CD4-positive, alpha-beta T cell (primary cell): ENCODE data around the gene NXPH4. TPM values are rescaled to one million over a fixed set of nuclear protein-coding genes. Genes with fewer than 3 reads are reported as not detected.

ENCODE experiments used
- ATAC-seq: fragments of 200-7000 bp; cut with Tn5 transposase; one replicate; pipeline ENCODE4 v1.10.0; 2022; ENCODE audit warnings: mild to moderate bottlenecking; ENCODE audit not compliant: poor library complexity
- CTCF ChIA-PET: fragments of 350-600 bp; sonication (Branson Sonifier 250); formaldehyde crosslinking; loops from one replicate; lab custom pipeline; 2021; ENCODE audit warnings: antibody characterized with exemption, inconsistent platforms; lab: Charles Lee
- POLR2A ChIA-PET: fragments of 350-600 bp; sonication (Branson Sonifier 250); formaldehyde crosslinking; loops from one replicate; lab custom pipeline; 2021; ENCODE audit warnings: antibody characterized with exemption, inconsistent platforms; lab: Charles Lee
- DNase-seq, 14 experiments: peaks; one replicate each; pipeline ENCODE4 v3.0.0-alpha.2; 2013 to 2020; ENCODE audit warnings: mixed read lengths in 2 of 14
- H3K27ac ChIP-seq, 2 donors: one replicate each; pipeline versions ENCODE4 v1.5.1 to v1.7.0; 2013; ENCODE audit warnings: low read length in 2 of 2, low read depth in 1 of 2, mild to moderate bottlenecking in 1 of 2
- H3K27me3 ChIP-seq, 2 experiments: 1 replicate in 1 of 2; 2 replicates in 1 of 2; pipeline versions ENCODE4 v1.6.1 to v1.7.0; 2013; ENCODE audit warnings: low read length in 2 of 2, control low read depth in 1 of 2, mild to moderate bottlenecking in 1 of 2, moderate library complexity in 1 of 2; ENCODE audit not compliant: insufficient read depth in 2 of 2, control insufficient read depth in 1 of 2
- H3K36me3 ChIP-seq: one replicate; pipeline ENCODE4 v1.6.1; 2013; ENCODE audit warnings: low read length, control low read depth; ENCODE audit not compliant: insufficient read depth
- H3K4me1 ChIP-seq: one replicate; pipeline ENCODE4 v1.6.1; 2013; ENCODE audit warnings: low read length, control low read depth; ENCODE audit not compliant: insufficient read depth
- H3K4me3 ChIP-seq: one replicate; pipeline ENCODE4 v1.5.1; 2013; ENCODE audit warnings: mild to moderate bottlenecking, low read length, moderate library complexity
- H3K9me3 ChIP-seq, 2 experiments: 1 replicate in 1 of 2; 2 replicates in 1 of 2; pipeline versions ENCODE4 v1.6.1 to v1.7.0; 2013; ENCODE audit warnings: low read length in 2 of 2, mild to moderate bottlenecking in 2 of 2, control low read depth in 1 of 2, moderate library complexity in 1 of 2; ENCODE audit not compliant: control insufficient read depth in 1 of 2, insufficient read depth in 1 of 2
- H3K27ac Mint-ChIP-seq: one replicate; pipeline ENCODE4 v1.8.0; 2020; ENCODE audit warnings: mixed read lengths
- H3K27me3 Mint-ChIP-seq: one replicate; pipeline ENCODE4 v1.8.0; 2021; ENCODE audit warnings: mixed read lengths
- H3K36me3 Mint-ChIP-seq: one replicate; pipeline ENCODE4 v1.8.0; 2021; ENCODE audit warnings: low read depth, mixed read lengths
- H3K4me1 Mint-ChIP-seq: one replicate; pipeline ENCODE4 v1.8.0; 2021; ENCODE audit warnings: low read depth, mixed read lengths
- H3K4me3 Mint-ChIP-seq: one replicate; pipeline ENCODE4 v1.8.0; 2020; ENCODE audit warnings: mild to moderate bottlenecking, mixed read lengths
- H3K9me3 Mint-ChIP-seq: one replicate; pipeline ENCODE4 v1.8.0; 2020; ENCODE audit warnings: mixed read lengths
- intact Hi-C, 2 experiments: fragments of 100-400 bp; cut with DNase I in 1 of 2; cut with micrococcal nuclease in 1 of 2; formaldehyde crosslinking; loops; one replicate each; pipeline versions ENCODE4 v1.15.1 to v1.9.0; 2023 to 2025; cut with DNase I, micrococcal nuclease
- total RNA-seq, 174 experiments: library from RNA in 2 of 174; stranded (reverse) in 2 of 174; gene quantifications; one replicate each; pipeline ENCODE4 v1.2.3 and lab custom pipeline; 2021 to 2026
- TF ChIP-seq, protein P1 (sequence below): fragments of 200-600 bp; IDR thresholded peaks from one replicate; pipeline ENCODE4 v1.8.0; 2022; ENCODE audit warnings: antibody characterized with exemption, mild to moderate bottlenecking

NXPH4 gene
- total RNA-seq, 2 experiments from 2014 or later = not detected

DNA sequence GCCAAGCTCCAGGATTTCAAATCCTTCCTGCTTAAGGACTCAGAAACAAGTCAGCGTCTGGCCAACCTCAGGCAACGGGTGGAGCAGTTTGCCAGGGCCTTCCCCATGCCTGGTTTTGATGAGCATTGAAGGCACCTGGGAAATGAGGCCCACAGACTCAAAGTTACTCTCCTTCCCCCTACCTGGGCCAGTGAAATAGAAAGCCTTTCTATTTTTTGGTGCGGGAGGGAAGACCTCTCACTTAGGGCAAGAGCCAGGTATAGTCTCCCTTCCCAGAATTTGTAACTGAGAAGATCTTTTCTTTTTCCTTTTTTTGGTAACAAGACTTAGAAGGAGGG lies 17.6 kb downstream of the NXPH4 start:
- Mint-ChIP-seq H3K27ac (peak overlapping the region; percentile 65), H3K27me3 (peaks cover 34% of the 10 kb centered on the region), H3K4me3 (no peak overlapping the region), H3K36me3 (peaks cover 48% of the 10 kb centered on the region), H3K4me1 (peaks cover 66% of the 10 kb centered on the region), H3K9me3 (no peaks in the 10 kb centered on the region)
- peaks cover 39% of the 10 kb centered on the region for H3K36me3 ChIP-seq
- peaks cover 0 to 19% of the 10 kb centered on the region in 2 experiments for H3K9me3 ChIP-seq
- TF ChIP-seq, protein P1, sequence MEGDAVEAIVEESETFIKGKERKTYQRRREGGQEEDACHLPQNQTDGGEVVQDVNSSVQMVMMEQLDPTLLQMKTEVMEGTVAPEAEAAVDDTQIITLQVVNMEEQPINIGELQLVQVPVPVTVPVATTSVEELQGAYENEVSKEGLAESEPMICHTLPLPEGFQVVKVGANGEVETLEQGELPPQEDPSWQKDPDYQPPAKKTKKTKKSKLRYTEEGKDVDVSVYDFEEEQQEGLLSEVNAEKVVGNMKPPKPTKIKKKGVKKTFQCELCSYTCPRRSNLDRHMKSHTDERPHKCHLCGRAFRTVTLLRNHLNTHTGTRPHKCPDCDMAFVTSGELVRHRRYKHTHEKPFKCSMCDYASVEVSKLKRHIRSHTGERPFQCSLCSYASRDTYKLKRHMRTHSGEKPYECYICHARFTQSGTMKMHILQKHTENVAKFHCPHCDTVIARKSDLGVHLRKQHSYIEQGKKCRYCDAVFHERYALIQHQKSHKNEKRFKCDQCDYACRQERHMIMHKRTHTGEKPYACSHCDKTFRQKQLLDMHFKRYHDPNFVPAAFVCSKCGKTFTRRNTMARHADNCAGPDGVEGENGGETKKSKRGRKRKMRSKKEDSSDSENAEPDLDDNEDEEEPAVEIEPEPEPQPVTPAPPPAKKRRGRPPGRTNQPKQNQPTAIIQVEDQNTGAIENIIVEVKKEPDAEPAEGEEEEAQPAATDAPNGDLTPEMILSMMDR = no peak
- ATAC-seq (no peak), DNase-seq (no peak)
- no peak overlapping the region for H3K4me3 ChIP-seq
- ChIA-PET POLR2A (interaction anchor here (1.8 kb wide), 1 partner anchor 8 kb away, joined by 6 read pairs; no protein-coding TSS in a partner anchor), CTCF (no interaction called here)
- intact Hi-C loops = loop anchor here in 1 of 2 experiments (5.0 kb wide), 1 partner anchor 152 kb away; no protein-coding TSS in a partner anchor
- H3K27ac ChIP-seq = peak overlapping the region in 1 of 2 donors; percentile 9
- peaks cover 73% of the 10 kb centered on the region for H3K4me1 ChIP-seq
- H3K27me3 ChIP-seq = peaks cover 33% of the 10 kb centered on the region in 2 experiments

DNA sequence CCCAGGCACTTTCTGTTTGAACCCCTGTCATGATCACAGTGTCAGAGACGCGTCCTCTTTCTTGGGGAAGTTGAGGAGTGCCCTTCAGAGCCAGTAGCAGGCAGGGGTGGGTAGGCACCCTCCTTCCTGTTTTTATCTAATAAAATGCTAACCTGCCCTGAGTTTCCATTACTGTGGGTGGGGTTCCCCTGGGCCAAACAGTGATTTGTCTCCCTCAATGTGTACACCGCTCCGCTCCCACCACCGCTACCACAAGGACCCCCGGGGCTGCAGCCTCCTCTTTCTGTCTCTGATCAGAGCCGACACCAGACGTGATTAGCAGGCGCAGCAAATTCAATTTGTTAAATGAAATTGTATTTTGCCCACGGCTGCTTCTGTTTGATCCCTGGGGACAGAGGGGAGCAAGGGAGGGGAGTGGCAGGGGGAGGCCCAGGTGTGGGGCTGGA lies 18.0 kb downstream of the NXPH4 start:
- peak overlapping the region in 1 of 2 donors; percentile 9 for H3K27ac ChIP-seq
- H3K27ac Mint-ChIP-seq = peak overlapping the region; percentile 65

DNA sequence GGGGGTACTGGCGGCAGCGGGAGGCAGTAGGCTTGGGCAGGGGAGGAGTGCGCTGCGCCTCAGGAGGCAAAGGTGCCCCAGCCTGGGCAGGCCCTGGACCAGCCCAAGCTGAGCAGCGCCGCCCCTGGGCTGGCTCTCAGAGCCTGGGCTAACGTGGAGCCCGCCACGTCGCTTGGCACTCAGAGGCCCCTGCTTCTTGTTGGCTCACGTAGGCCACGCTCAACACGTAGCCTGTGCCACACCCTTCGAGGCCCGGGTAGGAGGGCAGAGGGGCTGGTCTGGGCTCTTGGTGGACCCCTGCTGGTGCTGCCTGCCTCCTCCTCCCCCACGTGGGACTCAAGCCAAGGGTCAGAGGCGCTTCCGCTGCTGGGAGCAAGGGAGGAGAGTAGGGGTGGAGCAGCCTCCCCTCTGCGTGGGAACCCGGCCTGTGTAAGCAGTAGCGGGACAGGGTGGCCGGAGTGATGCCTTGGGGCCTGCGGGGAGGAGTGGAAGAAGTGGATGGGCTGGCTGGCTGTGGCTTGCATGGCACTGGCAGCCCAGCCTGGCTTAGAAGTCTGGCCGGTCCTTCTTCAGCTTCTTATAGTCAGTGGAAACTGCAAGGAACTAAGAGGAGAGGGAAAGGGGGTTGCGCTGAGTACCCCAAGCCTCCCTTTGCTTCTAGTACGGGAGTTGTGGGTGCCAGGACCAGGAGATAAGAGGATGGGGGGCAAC lies 18.6 kb downstream of the NXPH4 start:
- TF ChIP-seq, protein P1 = no peak
- H3K9me3 Mint-ChIP-seq = no peaks in the 10 kb centered on the region
- ATAC-seq = no peak
- peaks cover 41% of the 10 kb centered on the region for H3K27me3 Mint-ChIP-seq
- POLR2A ChIA-PET = no interaction called here
- peak in 2 of 14 experiments; percentile 22 to 24 for DNase-seq
- peak overlapping the region; percentile 65 for H3K27ac Mint-ChIP-seq
- peaks cover 33% of the 10 kb centered on the region in 2 experiments for H3K27me3 ChIP-seq
- CTCF ChIA-PET = interaction anchor here (6.0 kb wide), 1 partner anchor 7 kb away, joined by 127 read pairs; the partner anchor contains the start of gene SHMT2
- peaks cover 40% of the 10 kb centered on the region for H3K36me3 Mint-ChIP-seq
- H3K4me3 ChIP-seq = no peak overlapping the region
- no peak overlapping the region for H3K27ac ChIP-seq
- H3K36me3 ChIP-seq = peaks cover 39% of the 10 kb centered on the region
- H3K4me3 Mint-ChIP-seq = no peak overlapping the region
- H3K9me3 ChIP-seq = peaks cover 0 to 19% of the 10 kb centered on the region in 2 experiments
- peaks cover 73% of the 10 kb centered on the region for H3K4me1 ChIP-seq
- intact Hi-C loops = loop anchor here in 1 of 2 experiments (5.0 kb wide), 1 partner anchor 108 kb away; the partner anchor contains the start of gene LRP1
- peaks cover 64% of the 10 kb centered on the region for H3K4me1 Mint-ChIP-seq

More for the DNA sequence above, 18.0 kb downstream of the NXPH4 start:
- ChIA-PET POLR2A (no interaction called here), CTCF (no interaction called here)
- peak in 2 of 14 experiments; percentile 17 to 22 for DNase-seq
- H3K9me3 Mint-ChIP-seq = no peaks in the 10 kb centered on the region
- Histone ChIP-seq H3K9me3 (peaks cover 0 to 19% of the 10 kb centered on the region in 2 experiments), H3K36me3 (peaks cover 39% of the 10 kb centered on the region), H3K27me3 (peaks cover 33% of the 10 kb centered on the region in 2 experiments), H3K4me3 (no peak overlapping the region), H3K4me1 (peaks cover 73% of the 10 kb centered on the region)
- peaks cover 38% of the 10 kb centered on the region for H3K27me3 Mint-ChIP-seq
- no peak for ATAC-seq
- H3K4me1 Mint-ChIP-seq = peaks cover 66% of the 10 kb centered on the region
- TF ChIP-seq, protein P1 = no peak
- peak overlapping the region; percentile 31 for H3K4me3 Mint-ChIP-seq
- H3K36me3 Mint-ChIP-seq = peaks cover 45% of the 10 kb centered on the region
- intact Hi-C loops = loop anchor here in 1 of 2 experiments (5.0 kb wide), 2 partner anchors 107 to 152 kb away; partner anchors contain the start of gene LRP1
